Gastroesophageal sphincter (tissue), 3 donors: ENCODE measurements around the gene RASL10A.

ENCODE experiments used
- EP300 ChIP-seq: sonication (generic); formaldehyde crosslinking; IDR thresholded peaks from one replicate; pipeline ENCODE4 v1.6.1; 2017; ENCODE audit warnings: antibody characterized with exemption, mild to moderate bottlenecking
- POLR2A ChIP-seq, 2 donors: fragments of 450-650 bp; IDR thresholded peaks; one replicate each; pipeline ENCODE4 v1.6.1; 2017; ENCODE audit warnings: antibody characterized with exemption in 2 of 2, mild to moderate bottlenecking in 2 of 2, moderate library complexity in 1 of 2
- POLR2AphosphoS5 ChIP-seq: sonication (generic); formaldehyde crosslinking; IDR thresholded peaks from one replicate; pipeline ENCODE4 v1.6.1; 2017; ENCODE audit warnings: antibody characterized with exemption
- TF ChIP-seq, protein P1 (sequence below), 4 experiments: fragments of 200-600 bp in 2 of 4; fragments of 450-650 bp in 2 of 4; sonication (generic) in 1 of 4; IDR thresholded peaks; one replicate each; pipeline ENCODE4 v1.5.1; 2017 to 2019; ENCODE audit warnings: antibody characterized with exemption in 4 of 4, mild to moderate bottlenecking in 2 of 4, moderate library complexity in 2 of 4

DNA sequence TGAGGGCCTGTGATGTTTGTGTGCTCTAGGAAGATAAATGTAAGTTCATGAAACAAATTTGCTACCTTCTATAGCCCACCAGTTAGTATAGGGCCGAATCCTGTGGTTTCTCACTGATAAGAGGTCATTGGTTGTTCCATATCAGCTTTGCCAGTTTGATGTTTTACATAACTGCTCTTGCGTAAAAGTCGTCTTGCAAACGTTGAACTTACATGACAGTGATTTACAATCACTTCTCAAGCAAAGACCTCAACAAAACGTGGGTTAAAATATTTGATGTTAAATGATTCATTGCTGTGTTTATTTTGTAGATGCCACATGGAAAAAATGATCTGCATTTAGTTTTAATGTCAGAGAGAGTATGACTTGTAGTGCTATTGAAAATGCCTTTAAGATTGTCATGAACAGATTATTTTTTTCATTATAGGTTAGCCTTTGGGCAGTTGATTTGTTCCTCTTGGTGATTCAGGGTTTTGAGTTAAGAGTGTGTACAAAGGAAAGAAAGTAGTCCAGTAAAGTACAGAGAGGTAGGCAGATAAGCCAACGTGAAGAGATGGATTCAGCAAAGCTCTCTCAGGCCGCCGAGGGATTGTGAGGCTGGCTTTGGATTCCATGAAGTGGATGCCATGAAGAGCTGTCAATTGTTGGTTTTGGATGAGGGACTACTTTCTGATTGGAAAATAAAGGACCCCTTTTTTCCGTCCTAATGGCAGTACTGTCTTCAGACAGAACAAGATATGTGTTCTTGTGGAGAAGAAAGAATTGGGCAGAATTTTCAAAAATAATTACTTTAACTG is 44.8 kb downstream of the RASL10A start:
- TF ChIP-seq POLR2A (IDR thresholded peaks at IDR 0.05) (no peak), POLR2AphosphoS5 (no peak), EP300 (no peak)
- TF ChIP-seq, protein P1, sequence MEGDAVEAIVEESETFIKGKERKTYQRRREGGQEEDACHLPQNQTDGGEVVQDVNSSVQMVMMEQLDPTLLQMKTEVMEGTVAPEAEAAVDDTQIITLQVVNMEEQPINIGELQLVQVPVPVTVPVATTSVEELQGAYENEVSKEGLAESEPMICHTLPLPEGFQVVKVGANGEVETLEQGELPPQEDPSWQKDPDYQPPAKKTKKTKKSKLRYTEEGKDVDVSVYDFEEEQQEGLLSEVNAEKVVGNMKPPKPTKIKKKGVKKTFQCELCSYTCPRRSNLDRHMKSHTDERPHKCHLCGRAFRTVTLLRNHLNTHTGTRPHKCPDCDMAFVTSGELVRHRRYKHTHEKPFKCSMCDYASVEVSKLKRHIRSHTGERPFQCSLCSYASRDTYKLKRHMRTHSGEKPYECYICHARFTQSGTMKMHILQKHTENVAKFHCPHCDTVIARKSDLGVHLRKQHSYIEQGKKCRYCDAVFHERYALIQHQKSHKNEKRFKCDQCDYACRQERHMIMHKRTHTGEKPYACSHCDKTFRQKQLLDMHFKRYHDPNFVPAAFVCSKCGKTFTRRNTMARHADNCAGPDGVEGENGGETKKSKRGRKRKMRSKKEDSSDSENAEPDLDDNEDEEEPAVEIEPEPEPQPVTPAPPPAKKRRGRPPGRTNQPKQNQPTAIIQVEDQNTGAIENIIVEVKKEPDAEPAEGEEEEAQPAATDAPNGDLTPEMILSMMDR (IDR thresholded peaks at IDR 0.05): no peak
